Measurements from ENCODE around the gene MKRN2OS.

Gene MKRN2OS

DNA sequence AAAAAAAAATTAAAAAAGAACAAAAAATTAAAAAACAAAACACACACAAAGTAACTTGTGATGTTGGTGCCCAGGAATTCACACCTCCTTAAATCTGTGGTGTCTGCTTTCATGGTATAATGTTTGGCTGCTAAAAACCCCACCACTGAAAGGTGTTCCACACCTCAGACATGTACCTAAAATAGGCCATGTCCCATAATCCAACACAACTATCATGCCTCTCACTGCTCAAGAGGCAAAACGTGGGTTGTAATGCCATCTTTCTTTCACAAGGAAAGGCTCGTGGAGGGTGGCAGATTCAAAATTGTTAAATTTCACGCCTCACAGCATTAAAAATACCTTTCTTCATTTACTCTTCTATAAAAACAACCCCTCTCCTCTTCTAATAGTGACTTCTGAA lies 41.1 kb upstream of the MKRN2OS start:
- Histone ChIP-seq H3K4me2 (ENCODE audit: low read depth, low read length, poor library complexity, severe bottlenecking) (no peak overlapping the region), H3K27me3 (ENCODE audit: low read length) (no peaks in the 10 kb centered on the region), H3K4me3 (ENCODE audit: insufficient read depth, low read length, poor library complexity, severe bottlenecking) (no peak overlapping the region), H3K9me3 (ENCODE audit: insufficient read depth, low read length) (no peaks in the 10 kb centered on the region), H2AFZ (ENCODE audit: low read depth, low read length, severe bottlenecking) (no peak overlapping the region), H3K79me2 (ENCODE audit: insufficient read depth, low read length) (no peaks in the 10 kb centered on the region), H3K36me3 (ENCODE audit: low read length) (peaks cover 24% of the 10 kb centered on the region; the same call in 1 of the 2 replicates), H3F3A (ENCODE audit: insufficient read depth) (peaks cover 6% of the 10 kb centered on the region; the same call in 1 of the 2 replicates), H3K27ac (ENCODE audit: low read depth, low read length) (no peak overlapping the region), H3K9ac (ENCODE audit: low read length) (no peak overlapping the region), H4K20me1 (ENCODE audit: low read depth, low read length) (no peaks in the 10 kb centered on the region), H3K9me2 (replicated peaks; ENCODE audit: insufficient read depth, low read length) (no peaks in the 10 kb centered on the region)
- TF ChIP-seq, protein P1, sequence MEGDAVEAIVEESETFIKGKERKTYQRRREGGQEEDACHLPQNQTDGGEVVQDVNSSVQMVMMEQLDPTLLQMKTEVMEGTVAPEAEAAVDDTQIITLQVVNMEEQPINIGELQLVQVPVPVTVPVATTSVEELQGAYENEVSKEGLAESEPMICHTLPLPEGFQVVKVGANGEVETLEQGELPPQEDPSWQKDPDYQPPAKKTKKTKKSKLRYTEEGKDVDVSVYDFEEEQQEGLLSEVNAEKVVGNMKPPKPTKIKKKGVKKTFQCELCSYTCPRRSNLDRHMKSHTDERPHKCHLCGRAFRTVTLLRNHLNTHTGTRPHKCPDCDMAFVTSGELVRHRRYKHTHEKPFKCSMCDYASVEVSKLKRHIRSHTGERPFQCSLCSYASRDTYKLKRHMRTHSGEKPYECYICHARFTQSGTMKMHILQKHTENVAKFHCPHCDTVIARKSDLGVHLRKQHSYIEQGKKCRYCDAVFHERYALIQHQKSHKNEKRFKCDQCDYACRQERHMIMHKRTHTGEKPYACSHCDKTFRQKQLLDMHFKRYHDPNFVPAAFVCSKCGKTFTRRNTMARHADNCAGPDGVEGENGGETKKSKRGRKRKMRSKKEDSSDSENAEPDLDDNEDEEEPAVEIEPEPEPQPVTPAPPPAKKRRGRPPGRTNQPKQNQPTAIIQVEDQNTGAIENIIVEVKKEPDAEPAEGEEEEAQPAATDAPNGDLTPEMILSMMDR (IDR thresholded peaks at IDR 0.05; ENCODE audit: insufficient read depth, low read length, poor library complexity, severe bottlenecking), result no peak
- TF ChIP-seq EZH2phosphoT487 (conservative IDR thresholded peaks at IDR 0.05; ENCODE audit: low read length), result no peak

DNA sequence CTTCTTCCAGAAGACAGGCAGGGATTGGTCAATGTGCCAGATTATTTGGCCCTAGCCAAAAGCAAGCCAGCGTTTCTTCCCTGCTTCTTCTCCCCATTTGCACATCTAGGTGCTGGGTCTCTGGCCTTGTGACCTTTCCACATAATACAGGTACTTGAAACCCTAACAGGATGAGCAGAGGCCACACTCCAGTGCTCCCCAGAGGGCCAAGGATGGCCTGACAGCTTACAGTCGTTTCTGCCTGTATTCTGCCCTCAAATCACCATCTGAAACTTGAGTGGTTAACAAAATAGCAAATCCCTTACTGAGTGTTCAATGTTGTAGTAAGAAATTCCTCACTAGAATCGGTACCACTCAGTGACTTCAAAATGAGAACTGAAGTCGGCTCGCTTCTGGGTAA lies 40.7 kb upstream of the MKRN2OS start:
- Histone ChIP-seq H3K79me2 (ENCODE audit: insufficient read depth, low read length) (no peaks in the 10 kb centered on the region), H3K4me2 (ENCODE audit: low read depth, low read length, poor library complexity, severe bottlenecking) (no peak overlapping the region), H3K9me3 (ENCODE audit: insufficient read depth, low read length) (no peaks in the 10 kb centered on the region), H3K9ac (ENCODE audit: low read length) (no peak overlapping the region), H4K20me1 (ENCODE audit: low read depth, low read length) (no peaks in the 10 kb centered on the region), H3K27me3 (ENCODE audit: low read length) (no peaks in the 10 kb centered on the region), H3F3A (ENCODE audit: insufficient read depth) (peaks cover 6% of the 10 kb centered on the region; the same call in 1 of the 2 replicates), H3K4me3 (ENCODE audit: insufficient read depth, low read length, poor library complexity, severe bottlenecking) (no peak overlapping the region), H3K27ac (ENCODE audit: low read depth, low read length) (no peak overlapping the region), H2AFZ (ENCODE audit: low read depth, low read length, severe bottlenecking) (no peak overlapping the region), H3K9me2 (replicated peaks; ENCODE audit: insufficient read depth, low read length) (no peaks in the 10 kb centered on the region), H3K36me3 (ENCODE audit: low read length) (peaks cover 21% of the 10 kb centered on the region; the same call in 1 of the 2 replicates)
- no peak for TF ChIP-seq EZH2phosphoT487 (conservative IDR thresholded peaks at IDR 0.05; ENCODE audit: low read length)
- TF ChIP-seq, protein P1 (IDR thresholded peaks at IDR 0.05; ENCODE audit: insufficient read depth, low read length, poor library complexity, severe bottlenecking), result no peak

DNA sequence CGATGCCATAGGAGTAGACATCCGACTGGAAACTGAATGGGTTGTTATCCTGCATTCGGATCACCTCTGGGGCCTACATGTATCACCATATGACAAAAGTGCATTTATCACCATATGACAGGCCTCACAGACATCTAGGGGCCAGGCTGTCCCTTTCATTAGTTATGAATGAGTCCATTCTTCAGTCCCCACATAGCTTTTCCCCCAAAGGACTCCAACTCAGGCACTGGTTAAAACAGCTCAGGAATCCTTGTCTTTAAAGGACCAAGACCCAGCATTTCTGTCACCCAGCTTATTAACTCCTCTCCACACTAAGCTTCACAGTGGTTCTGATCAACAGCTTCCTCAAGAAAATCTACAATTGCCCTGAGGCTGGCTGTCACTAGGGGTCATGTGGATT lies 39.9 kb upstream of the MKRN2OS start:
- Histone ChIP-seq H3K27me3 (ENCODE audit: low read length) (no peaks in the 10 kb centered on the region), H3K4me3 (ENCODE audit: insufficient read depth, low read length, poor library complexity, severe bottlenecking) (no peak overlapping the region), H3F3A (ENCODE audit: insufficient read depth) (peaks cover 6% of the 10 kb centered on the region; the same call in 1 of the 2 replicates), H3K4me2 (ENCODE audit: low read depth, low read length, poor library complexity, severe bottlenecking) (no peak overlapping the region), H3K36me3 (ENCODE audit: low read length) (peaks cover 21% of the 10 kb centered on the region; the same call in 1 of the 2 replicates), H3K9ac (ENCODE audit: low read length) (no peak overlapping the region), H4K20me1 (ENCODE audit: low read depth, low read length) (no peaks in the 10 kb centered on the region), H3K27ac (ENCODE audit: low read depth, low read length) (no peak overlapping the region), H3K79me2 (ENCODE audit: insufficient read depth, low read length) (no peaks in the 10 kb centered on the region), H3K9me2 (replicated peaks; ENCODE audit: insufficient read depth, low read length) (no peaks in the 10 kb centered on the region), H3K9me3 (ENCODE audit: insufficient read depth, low read length) (no peaks in the 10 kb centered on the region), H2AFZ (ENCODE audit: low read depth, low read length, severe bottlenecking) (no peak overlapping the region)
- TF ChIP-seq, protein P1 (IDR thresholded peaks at IDR 0.05; ENCODE audit: insufficient read depth, low read length, poor library complexity, severe bottlenecking), result no peak
- no peak for TF ChIP-seq EZH2phosphoT487 (conservative IDR thresholded peaks at IDR 0.05; ENCODE audit: low read length)

Data from SU-DHL-6 (cell line).